GM18867 (cell line): Measurements from ENCODE around the gene ZNF423.

Experiments
- ATAC-seq: cut with Tn5 transposase; IDR thresholded peaks from one replicate; pipeline ENCODE4 v1.9.1; 2021; ENCODE audit warnings: mild to moderate bottlenecking, moderate library complexity; ENCODE audit not compliant: unreplicated experiment

ZNF423 gene

DNA sequence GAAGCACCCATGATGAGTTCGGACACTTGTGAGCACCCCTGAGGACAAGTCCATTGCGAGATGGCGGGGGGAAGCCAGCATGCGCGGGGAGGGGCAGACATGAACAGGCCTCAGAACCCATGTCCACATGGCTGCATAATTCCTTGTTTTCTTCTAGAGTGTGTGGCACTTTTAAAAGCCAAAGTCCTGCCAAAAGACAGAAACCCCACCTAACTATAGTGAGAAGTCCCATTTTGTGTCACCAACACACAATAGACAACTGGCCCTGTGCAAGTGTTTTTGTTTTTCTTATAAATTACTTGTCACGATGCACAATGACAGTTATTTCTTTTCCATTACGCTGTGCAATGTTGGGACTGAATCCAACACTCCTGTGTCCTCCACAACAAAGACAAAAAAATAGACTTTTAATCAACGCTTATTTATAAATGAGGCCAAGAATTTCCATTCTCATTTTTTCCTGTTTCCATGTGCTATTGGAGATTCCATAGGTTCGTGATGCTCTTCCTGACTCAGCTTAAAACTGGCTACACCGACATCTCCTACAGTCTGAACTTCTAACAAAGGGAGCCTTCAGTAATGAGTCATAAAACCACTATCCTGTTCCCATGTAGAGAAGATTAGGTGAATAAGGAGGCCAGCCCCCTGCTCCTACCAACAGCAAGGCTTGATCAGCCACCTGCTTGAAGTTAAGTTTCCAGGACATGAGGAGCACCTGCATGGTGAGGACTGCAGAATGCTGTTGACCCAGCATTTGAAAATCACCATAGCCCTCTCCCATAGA is 98.9 kb downstream of the ZNF423 start:
- ATAC-seq = no peak

GRCh38 chr16:49755716-49756505 is 100.0 kb downstream of the ZNF423 start:
- no peak for ATAC-seq

- ATAC-seq = no peak
Measured at GRCh38 chr16:49755313-49755620, 100.6 kb downstream of the ZNF423 start.

GRCh38 chr16:49754495-49755312 is 101.2 kb downstream of the ZNF423 start:
- no peak for ATAC-seq

- no peak for ATAC-seq
Measured at GRCh38 chr16:49750341-49751000, 105.4 kb downstream of the ZNF423 start.

- ATAC-seq = no peak
Measured at GRCh38 chr16:49749816-49750215, 106.1 kb downstream of the ZNF423 start.

DNA sequence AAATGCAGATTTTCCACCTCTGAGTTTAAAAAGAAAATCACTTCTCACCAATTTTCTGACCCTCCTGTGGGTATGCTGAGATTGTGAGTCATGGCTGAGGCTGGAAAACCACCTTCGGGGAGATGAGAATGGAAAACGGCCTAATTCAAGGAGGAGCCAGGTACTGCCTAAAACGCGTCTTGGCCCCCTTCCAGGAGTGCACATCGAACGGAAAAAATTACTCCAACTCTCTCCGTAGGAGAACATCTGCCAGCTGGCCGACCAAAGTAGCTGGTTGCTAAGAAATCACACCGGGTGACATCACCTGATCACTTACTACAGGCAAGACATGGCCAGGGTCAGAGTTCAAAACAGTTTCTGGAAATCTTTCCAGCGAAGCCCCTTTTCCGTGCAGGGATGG is 107.6 kb downstream of the ZNF423 start:
- no peak for ATAC-seq

DNA sequence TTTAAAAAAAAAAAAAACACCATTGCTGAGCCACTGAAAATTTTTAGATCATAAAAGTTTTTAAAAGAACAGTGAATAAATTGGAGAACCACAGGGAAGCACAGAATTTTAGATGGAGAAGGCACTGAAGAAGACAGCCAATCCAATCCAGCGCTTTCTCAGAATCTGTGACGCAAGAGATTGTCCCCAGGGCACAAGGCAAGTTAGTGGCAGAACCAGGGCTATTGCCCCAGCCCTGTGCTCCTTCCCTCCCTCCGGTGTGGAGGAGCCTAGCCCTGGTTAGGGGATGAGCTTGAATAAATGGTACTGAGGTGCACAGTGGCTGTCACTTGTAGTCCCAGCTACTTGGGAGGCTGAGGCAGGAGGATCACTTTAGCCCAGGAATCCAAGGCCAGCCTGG is 108.3 kb downstream of the ZNF423 start:
- no peak for ATAC-seq

- no peak for ATAC-seq
Measured at GRCh38 chr16:49746545-49746944, 109.4 kb downstream of the ZNF423 start.

- ATAC-seq = no peak
Measured at GRCh38 chr16:49745311-49745747, 110.6 kb downstream of the ZNF423 start.

DNA sequence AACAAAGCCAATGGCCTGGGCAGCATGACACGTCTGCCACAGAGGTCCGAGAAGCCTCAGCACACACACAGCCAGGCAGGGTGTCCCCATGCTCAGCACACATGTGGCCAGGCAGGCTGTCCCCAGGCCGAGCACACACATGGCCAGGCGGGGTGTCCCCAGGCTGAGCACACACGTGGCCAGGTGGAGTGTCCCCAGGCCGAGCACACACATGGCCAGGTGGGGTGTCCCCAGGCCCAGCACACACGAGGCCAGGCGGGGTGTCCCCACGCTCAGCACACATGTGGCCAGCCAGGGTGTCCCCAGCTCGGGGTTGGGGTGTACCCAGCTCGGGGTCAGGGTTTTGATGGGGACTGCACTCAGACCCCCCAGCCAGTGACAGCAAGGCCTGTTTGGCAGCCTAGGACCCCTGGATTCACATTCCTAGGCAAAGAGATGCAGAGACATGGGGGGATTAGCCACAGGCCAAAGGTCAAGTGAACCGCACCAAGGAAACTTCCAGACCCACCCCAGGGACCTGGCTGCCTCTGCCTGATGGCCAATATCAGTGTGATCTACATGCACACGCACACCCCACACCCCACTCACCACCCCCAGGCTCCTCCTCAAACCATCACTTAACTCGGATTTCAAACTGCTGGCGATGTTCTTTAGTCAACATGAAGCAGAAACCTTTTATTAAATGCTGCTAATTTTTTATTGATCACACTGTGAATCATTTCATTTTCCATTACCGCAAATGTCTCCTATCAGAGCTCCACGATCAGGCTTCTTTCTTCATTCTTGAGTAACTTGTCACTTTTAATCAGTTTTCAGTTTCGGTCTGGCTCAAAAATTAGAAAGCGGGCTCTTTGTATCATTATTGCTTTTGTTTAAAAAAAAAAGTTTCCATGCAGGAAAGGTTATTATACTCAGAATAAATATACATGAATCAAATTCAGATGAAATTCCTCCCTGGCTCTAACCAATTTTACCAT is 111.4 kb downstream of the ZNF423 start:
- ATAC-seq = no peak

GRCh38 chr16:49743658-49744057 is 112.3 kb downstream of the ZNF423 start:
- no peak for ATAC-seq

DNA sequence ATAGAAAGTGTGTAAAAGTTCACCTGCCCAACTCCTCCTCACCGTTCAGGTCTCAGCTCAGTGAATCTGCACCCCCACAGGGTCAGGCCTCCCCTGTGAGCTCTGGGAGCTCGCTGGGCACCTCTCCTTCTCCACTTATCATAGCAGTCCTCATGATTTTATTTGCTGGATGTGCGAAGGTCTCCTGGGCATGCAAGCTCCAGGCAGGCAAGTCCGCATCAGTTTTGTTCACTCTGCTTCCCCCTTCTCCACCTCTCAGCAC is 112.8 kb downstream of the ZNF423 start:
- no peak for ATAC-seq

DNA sequence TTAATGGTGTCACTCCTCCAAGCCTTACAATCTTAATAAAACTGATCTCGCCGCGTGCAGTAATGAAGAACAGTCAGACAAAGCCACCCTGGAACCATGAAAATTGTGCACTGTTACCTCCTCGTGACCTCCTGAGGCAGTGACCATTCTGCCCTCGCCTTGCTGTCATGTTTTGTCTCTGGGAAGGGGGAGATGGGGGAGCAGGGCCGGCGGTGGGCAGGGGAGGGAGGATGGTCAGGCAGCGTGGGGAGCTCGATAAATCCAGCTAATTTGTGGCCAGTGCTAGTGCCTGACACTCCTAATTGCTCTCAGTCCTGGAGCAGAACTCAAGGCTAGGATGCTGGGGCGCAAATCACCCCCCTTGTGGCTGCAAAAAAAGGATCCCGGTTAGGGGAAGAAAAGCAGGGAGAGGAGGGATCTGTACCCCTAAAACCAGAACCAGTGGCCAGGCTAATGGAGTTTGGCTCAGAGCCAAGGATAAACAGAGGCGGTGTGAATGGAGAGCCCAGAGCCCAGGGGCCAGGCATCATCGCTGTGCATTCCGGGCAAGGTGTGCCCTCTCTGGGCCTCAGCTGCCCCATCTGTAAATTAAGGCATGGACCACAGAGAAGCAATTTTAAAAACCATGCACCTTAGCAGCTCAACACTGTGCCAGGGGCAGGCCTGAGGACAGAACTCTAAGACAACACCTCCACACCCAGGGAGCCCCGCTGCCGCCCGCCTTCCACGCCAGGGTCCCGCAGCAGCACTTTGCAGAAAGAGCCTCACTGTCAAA is 113.3 kb downstream of the ZNF423 start:
- ATAC-seq = no peak

GRCh38 chr16:49740256-49740655 is 115.7 kb downstream of the ZNF423 start:
- no peak for ATAC-seq

DNA sequence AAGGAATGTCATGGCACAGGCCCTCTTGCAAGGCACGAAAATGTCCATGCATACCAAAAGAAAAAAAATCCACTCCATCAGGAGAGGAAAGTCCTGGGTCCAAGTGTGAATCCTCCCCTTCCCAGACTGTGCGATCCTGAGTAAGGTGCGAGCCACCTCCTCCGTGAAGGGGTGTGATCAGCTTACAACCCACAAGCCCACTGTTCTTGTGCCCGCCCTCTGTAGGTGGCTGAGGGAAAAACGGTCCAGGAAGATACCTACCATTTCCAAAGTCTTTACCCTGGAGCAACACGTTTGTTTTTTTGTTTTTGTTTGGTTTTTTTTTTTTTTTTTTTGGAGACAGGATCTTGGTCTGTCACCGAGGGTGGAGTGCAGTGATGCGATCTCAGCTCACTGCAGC is 116.5 kb downstream of the ZNF423 start:
- no peak for ATAC-seq

GRCh38 chr16:49738832-49739231 is 117.1 kb downstream of the ZNF423 start:
- ATAC-seq = no peak

- no peak for ATAC-seq
Measured at GRCh38 chr16:49738001-49738400, 117.9 kb downstream of the ZNF423 start.

DNA sequence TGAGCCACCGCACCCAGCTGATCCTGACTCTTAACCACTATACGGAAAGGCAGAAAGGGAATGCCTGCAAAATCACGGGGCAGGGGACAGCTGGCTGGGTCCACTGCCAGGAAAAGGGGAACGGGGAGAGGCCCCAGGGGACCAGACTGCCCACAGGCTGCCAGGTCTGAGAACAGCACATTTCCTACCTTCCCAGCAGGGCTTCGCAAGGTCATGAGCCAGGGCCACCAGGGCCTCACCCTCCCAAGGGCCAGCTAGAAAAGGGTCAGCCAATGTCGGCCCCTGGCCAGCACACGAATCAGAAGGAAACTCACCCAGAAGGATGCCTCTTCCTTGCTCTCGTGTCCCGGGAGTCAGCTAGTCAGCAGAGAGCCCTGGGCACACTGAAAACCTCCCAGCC is 118.4 kb downstream of the ZNF423 start:
- ATAC-seq = no peak
